Loucy (cell line): ENCODE measurements around the gene HTRA3.

Experiments used
- EZH2phosphoT487 ChIP-seq: fragments of 200-600 bp; IDR thresholded peaks from 2 replicates; pipeline ENCODE4 v1.6.1; 2018; ENCODE audit warnings: antibody characterized with exemption, mild to moderate bottlenecking, moderate library complexity, borderline replicate concordance
- TF ChIP-seq, protein P1 (sequence below): fragments of 200-600 bp; sonication (generic); conservative IDR thresholded peaks from 2 replicates; pipeline ENCODE4 v1.5.1; 2014; ENCODE audit warnings: mild to moderate bottlenecking, antibody characterized with exemption, low read length

GRCh38 chr4:8289956-8290700 lies 20.6 kb downstream of the HTRA3 start:
- TF ChIP-seq, protein P1, sequence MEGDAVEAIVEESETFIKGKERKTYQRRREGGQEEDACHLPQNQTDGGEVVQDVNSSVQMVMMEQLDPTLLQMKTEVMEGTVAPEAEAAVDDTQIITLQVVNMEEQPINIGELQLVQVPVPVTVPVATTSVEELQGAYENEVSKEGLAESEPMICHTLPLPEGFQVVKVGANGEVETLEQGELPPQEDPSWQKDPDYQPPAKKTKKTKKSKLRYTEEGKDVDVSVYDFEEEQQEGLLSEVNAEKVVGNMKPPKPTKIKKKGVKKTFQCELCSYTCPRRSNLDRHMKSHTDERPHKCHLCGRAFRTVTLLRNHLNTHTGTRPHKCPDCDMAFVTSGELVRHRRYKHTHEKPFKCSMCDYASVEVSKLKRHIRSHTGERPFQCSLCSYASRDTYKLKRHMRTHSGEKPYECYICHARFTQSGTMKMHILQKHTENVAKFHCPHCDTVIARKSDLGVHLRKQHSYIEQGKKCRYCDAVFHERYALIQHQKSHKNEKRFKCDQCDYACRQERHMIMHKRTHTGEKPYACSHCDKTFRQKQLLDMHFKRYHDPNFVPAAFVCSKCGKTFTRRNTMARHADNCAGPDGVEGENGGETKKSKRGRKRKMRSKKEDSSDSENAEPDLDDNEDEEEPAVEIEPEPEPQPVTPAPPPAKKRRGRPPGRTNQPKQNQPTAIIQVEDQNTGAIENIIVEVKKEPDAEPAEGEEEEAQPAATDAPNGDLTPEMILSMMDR = no peak
- TF ChIP-seq EZH2phosphoT487 = no peak
